ENCODE results near the gene PRRG1.
"Not testable (repeated sequence)": the region's sequence is repeated elsewhere in the genome, so short reads cannot be mapped to it uniquely, and the experiment has no call there.

DNA sequence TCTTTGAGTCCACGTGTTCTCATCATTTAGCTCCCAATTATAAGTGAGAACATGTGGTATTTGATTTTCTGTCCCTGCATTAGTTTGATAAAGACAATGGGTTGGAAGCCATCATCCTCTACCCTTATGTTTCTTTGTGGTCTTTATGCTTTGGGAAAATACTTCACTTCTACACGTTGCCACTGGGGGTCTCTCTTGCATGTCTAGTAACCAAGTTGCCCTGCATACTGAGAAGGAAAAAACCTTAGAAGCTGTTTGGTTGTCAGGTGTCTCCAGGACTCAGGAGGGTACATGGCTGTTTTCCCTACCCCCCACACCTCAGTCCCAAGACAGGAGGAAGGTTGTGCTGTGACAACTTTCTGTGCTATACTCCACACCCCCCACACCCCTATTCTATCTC lies 146.6 kb downstream of the PRRG1 start:
- TF ChIP-seq SMC3 (IDR thresholded peaks at IDR 0.05; ENCODE audit: low read depth, low read length); POLR2AphosphoS5 (IDR thresholded peaks at IDR 0.05; ENCODE audit: low read depth, low read length); FOXM1 (IDR thresholded peaks at IDR 0.05; ENCODE audit: low read depth); TEAD4 (IDR thresholded peaks at IDR 0.05; ENCODE audit: borderline replicate concordance, insufficient read depth); MEF2A (IDR thresholded peaks at IDR 0.05; ENCODE audit: borderline replicate concordance, low read depth); EP300 (IDR thresholded peaks at IDR 0.05; ENCODE audit: borderline replicate concordance in 1 of 2, low read depth in 1 of 2, low read length in 1 of 2); RCOR1 (IDR thresholded peaks at IDR 0.05; ENCODE audit: low read length); JUND (IDR thresholded peaks at IDR 0.05); TAF1 (IDR thresholded peaks at IDR 0.05; ENCODE audit: borderline replicate concordance, low read depth, low read length): not testable (repeated sequence)
- TF ChIP-seq, protein P1, sequence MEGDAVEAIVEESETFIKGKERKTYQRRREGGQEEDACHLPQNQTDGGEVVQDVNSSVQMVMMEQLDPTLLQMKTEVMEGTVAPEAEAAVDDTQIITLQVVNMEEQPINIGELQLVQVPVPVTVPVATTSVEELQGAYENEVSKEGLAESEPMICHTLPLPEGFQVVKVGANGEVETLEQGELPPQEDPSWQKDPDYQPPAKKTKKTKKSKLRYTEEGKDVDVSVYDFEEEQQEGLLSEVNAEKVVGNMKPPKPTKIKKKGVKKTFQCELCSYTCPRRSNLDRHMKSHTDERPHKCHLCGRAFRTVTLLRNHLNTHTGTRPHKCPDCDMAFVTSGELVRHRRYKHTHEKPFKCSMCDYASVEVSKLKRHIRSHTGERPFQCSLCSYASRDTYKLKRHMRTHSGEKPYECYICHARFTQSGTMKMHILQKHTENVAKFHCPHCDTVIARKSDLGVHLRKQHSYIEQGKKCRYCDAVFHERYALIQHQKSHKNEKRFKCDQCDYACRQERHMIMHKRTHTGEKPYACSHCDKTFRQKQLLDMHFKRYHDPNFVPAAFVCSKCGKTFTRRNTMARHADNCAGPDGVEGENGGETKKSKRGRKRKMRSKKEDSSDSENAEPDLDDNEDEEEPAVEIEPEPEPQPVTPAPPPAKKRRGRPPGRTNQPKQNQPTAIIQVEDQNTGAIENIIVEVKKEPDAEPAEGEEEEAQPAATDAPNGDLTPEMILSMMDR (IDR thresholded peaks at IDR 0.05) = peak; percentile 50
- peak; percentile 23 for TF ChIP-seq RAD21 (IDR thresholded peaks at IDR 0.05; ENCODE audit: low read length)
- TF ChIP-seq, protein P2, sequence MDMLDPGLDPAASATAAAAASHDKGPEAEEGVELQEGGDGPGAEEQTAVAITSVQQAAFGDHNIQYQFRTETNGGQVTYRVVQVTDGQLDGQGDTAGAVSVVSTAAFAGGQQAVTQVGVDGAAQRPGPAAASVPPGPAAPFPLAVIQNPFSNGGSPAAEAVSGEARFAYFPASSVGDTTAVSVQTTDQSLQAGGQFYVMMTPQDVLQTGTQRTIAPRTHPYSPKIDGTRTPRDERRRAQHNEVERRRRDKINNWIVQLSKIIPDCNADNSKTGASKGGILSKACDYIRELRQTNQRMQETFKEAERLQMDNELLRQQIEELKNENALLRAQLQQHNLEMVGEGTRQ (IDR thresholded peaks at IDR 0.05; ENCODE audit: borderline replicate concordance, low read depth, low read length) = not testable (repeated sequence)
